ENCODE data around the gene KCNMB3.
"Not testable (repeated sequence)": the region's sequence is repeated elsewhere in the genome, so short reads cannot be mapped to it uniquely, and the experiment has no call there.

KCNMB3 gene

GRCh38 chr3:179263134-179263533, 12.2 kb upstream of the KCNMB3 start:
- FAIRE-seq, result no peak

GRCh38 chr3:179260949-179261765, 10.2 kb upstream of the KCNMB3 start:
- FAIRE-seq, result no peak

GRCh38 chr3:179259959-179260756, 9.2 kb upstream of the KCNMB3 start:
- FAIRE-seq, result not testable (repeated sequence)

- no peak for FAIRE-seq
Measured at GRCh38 chr3:179258820-179259219, 7.9 kb upstream of the KCNMB3 start.

GRCh38 chr3:179257742-179258141, 6.8 kb upstream of the KCNMB3 start:
- FAIRE-seq, result not testable (repeated sequence)

GRCh38 chr3:179256813-179257212, 5.9 kb upstream of the KCNMB3 start:
- no peak for FAIRE-seq

- no peak for FAIRE-seq
Measured at GRCh38 chr3:179247289-179248015, 3.5 kb downstream of the KCNMB3 start.

- FAIRE-seq, result no peak
Measured at GRCh38 chr3:179244878-179245277, 6.0 kb downstream of the KCNMB3 start.

- FAIRE-seq, result not testable (repeated sequence)
Measured at GRCh38 chr3:179242859-179243258, 8.1 kb downstream of the KCNMB3 start.

- not testable (repeated sequence) for FAIRE-seq
Measured at GRCh38 chr3:179240299-179240698, 10.6 kb downstream of the KCNMB3 start.

GRCh38 chr3:179236669-179237301, 14.1 kb downstream of the KCNMB3 start:
- peak; percentile 41 for FAIRE-seq

GRCh38 chr3:179234199-179234598, 16.7 kb downstream of the KCNMB3 start:
- FAIRE-seq, result no peak

- no peak for FAIRE-seq
Measured at GRCh38 chr3:179233043-179233442, 17.9 kb downstream of the KCNMB3 start.

GRCh38 chr3:179229177-179229576, 21.7 kb downstream of the KCNMB3 start:
- no peak for FAIRE-seq

GRCh38 chr3:179227349-179227748, 23.6 kb downstream of the KCNMB3 start:
- FAIRE-seq, result no peak

- no peak for FAIRE-seq
Measured at GRCh38 chr3:179224584-179224983, 26.3 kb downstream of the KCNMB3 start.

- FAIRE-seq, result no peak
Measured at GRCh38 chr3:179223548-179223947, 27.4 kb downstream of the KCNMB3 start.

GRCh38 chr3:179218213-179218612, 32.7 kb downstream of the KCNMB3 start:
- FAIRE-seq, result not testable (repeated sequence)

GRCh38 chr3:179215550-179215949, 35.4 kb downstream of the KCNMB3 start:
- FAIRE-seq, result not testable (repeated sequence)

GRCh38 chr3:179200790-179201189, 50.1 kb downstream of the KCNMB3 start:
- FAIRE-seq, result no peak

GRCh38 chr3:179196700-179197099, 54.2 kb downstream of the KCNMB3 start:
- FAIRE-seq, result no peak

GRCh38 chr3:179196098-179196497, 54.8 kb downstream of the KCNMB3 start:
- no peak for FAIRE-seq

GRCh38 chr3:179194931-179195330, 56.0 kb downstream of the KCNMB3 start:
- FAIRE-seq, result no peak
